Measurements from ENCODE around the gene ASRGL1. TPM values are rescaled to one million over a fixed set of nuclear protein-coding genes. Genes with fewer than 3 reads are reported as not detected.

ASRGL1 gene
- total RNA-seq, 1 donor from 2014 or later, result 9.3 TPM

DNA sequence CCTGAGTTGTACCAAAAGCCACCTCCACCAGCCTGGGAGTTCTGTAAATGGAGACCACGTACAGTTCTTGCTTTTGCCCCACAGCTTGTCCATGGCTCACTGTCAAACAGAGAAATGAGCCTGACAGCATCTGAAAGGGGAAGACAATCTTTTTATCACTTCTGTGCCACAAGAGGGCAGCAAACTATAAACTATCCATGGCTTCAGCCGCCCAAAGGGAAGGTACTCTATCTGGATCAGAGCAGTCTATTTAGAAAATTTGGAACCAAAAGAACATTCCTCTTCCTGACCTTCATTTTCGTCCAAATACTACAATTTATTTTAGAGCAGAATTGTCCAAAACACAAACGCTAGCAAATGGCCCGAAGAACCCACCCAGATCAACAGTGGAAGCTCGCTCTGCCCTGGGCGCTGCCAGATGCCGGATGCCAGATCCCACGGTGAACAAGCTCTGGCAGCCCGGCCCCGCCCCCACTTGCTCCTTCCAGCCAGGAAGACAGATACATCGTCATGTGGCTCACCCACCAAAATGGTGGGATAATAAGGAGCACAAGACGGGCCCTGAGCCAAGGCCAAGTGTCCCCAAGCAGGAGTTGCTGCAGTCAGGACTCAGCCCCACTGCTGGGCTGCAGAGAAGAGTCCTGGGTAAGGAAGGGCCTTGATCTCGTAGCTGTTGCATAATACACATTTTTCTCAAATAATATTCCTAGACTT lies 57.7 kb downstream of the ASRGL1 start:
- Mint-ChIP-seq H3K36me3 (ENCODE audit: low read depth, unreplicated experiment) (no peaks in the 10 kb centered on the region), H3K4me3 (ENCODE audit: unreplicated experiment) (no peak overlapping the region), H3K27me3 (ENCODE audit: unreplicated experiment) (peaks cover 7% of the 10 kb centered on the region), H3K9me3 (ENCODE audit: unreplicated experiment) (no peaks in the 10 kb centered on the region), H3K4me1 (ENCODE audit: unreplicated experiment) (peaks cover 13% of the 10 kb centered on the region), H3K27ac (ENCODE audit: unreplicated experiment) (peak overlapping the region; percentile 20)
- TF ChIP-seq, protein P1, sequence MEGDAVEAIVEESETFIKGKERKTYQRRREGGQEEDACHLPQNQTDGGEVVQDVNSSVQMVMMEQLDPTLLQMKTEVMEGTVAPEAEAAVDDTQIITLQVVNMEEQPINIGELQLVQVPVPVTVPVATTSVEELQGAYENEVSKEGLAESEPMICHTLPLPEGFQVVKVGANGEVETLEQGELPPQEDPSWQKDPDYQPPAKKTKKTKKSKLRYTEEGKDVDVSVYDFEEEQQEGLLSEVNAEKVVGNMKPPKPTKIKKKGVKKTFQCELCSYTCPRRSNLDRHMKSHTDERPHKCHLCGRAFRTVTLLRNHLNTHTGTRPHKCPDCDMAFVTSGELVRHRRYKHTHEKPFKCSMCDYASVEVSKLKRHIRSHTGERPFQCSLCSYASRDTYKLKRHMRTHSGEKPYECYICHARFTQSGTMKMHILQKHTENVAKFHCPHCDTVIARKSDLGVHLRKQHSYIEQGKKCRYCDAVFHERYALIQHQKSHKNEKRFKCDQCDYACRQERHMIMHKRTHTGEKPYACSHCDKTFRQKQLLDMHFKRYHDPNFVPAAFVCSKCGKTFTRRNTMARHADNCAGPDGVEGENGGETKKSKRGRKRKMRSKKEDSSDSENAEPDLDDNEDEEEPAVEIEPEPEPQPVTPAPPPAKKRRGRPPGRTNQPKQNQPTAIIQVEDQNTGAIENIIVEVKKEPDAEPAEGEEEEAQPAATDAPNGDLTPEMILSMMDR (IDR thresholded peaks at IDR 0.05; ENCODE audit: unreplicated experiment), result peak; percentile 77
- DNase-seq (ENCODE audit: low spot score), result peak; percentile 71

DNA sequence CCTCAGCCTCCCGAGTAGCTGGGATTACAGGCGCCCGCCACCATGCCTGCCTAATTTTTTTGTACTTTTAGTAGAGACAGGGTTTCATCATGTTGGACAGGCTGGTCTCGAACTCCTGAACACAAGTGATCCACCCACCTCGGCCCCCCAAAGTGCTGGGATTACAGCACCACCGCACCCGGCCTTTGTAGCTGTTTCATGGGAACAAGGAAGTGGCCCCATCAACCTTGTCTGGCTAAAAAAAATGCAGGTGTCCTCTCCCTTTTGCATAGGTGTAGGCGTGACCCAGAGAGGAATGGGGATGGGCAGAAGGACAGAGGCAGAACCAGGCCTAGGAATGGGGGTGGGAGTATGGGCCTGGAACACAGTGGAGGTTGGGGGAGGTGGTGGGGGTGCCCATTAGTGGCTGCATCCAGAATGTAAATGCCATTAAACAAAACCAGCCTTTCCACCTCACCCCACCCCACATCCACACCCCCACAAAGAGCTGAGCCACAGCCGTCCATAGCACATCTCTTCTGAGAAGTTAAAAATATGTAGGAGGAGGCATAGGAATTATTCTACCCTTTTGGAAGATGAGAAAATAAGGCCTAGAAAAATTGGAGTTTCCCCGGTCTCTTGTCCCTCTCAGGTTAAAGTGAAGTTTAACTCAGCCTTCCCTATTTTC lies 58.8 kb downstream of the ASRGL1 start:
- Mint-ChIP-seq H3K27ac (ENCODE audit: unreplicated experiment) (no peak overlapping the region), H3K27me3 (ENCODE audit: unreplicated experiment) (peaks cover 7% of the 10 kb centered on the region), H3K4me1 (ENCODE audit: unreplicated experiment) (peaks cover 13% of the 10 kb centered on the region), H3K9me3 (ENCODE audit: unreplicated experiment) (no peaks in the 10 kb centered on the region), H3K4me3 (ENCODE audit: unreplicated experiment) (no peak overlapping the region), H3K36me3 (ENCODE audit: low read depth, unreplicated experiment) (no peaks in the 10 kb centered on the region)
- DNase-seq (ENCODE audit: low spot score), result no peak
- TF ChIP-seq, protein P1 (IDR thresholded peaks at IDR 0.05; ENCODE audit: unreplicated experiment), result no peak

DNA sequence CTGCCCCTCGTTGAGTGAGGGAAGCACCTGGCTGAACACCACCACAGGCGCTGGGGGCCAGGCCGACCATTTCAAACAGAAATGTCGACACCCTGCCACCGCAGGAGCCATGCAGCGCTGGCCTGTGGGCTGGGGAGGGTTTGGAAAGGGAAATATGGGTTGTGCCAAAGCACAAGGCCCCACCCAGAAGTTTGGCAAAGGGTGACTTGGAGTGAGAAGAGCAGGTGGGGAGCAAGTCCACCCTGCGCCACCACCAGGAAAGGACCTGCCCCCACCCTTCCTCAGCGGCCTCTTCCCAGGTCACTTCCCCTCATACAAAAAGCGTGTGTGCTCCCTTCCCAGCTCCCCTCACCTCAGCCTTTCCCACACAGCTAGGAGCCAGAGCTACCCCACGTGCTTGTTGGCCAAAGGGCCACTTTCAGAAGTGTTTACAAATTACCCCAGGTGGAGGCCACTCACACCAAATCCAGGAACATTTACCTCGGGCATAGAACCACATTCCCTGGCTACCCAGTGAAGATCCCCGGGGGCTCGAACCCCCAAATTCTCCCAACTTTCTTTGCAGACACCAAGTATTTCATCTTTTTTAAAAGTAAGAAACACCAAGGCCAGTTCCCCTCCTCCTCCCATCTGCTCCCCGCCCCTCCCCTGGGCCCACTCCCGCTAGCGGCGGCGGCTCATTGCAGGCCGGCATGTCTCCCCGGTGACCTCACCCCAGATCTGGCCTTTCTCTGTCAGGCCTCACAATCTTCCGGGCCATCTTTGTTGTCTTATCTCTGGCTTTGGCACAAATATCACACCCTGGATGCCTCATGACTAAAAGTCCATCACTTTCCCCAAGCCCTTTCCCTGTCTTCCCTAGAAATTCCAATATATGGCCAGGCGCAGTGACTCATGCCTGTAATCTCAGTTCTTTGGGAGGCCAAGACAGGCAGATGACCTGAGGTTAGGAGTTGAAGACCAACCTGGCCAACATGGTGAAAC lies 61.1 kb downstream of the ASRGL1 start:
- Mint-ChIP-seq H3K9me3 (ENCODE audit: unreplicated experiment) (no peaks in the 10 kb centered on the region), H3K36me3 (ENCODE audit: low read depth, unreplicated experiment) (no peaks in the 10 kb centered on the region), H3K27ac (ENCODE audit: unreplicated experiment) (no peak overlapping the region), H3K27me3 (ENCODE audit: unreplicated experiment) (peaks cover 7% of the 10 kb centered on the region), H3K4me3 (ENCODE audit: unreplicated experiment) (no peak overlapping the region), H3K4me1 (ENCODE audit: unreplicated experiment) (peaks cover 13% of the 10 kb centered on the region)
- TF ChIP-seq, protein P1 (IDR thresholded peaks at IDR 0.05; ENCODE audit: unreplicated experiment), result no peak
- DNase-seq (ENCODE audit: low spot score), result no peak

DNA sequence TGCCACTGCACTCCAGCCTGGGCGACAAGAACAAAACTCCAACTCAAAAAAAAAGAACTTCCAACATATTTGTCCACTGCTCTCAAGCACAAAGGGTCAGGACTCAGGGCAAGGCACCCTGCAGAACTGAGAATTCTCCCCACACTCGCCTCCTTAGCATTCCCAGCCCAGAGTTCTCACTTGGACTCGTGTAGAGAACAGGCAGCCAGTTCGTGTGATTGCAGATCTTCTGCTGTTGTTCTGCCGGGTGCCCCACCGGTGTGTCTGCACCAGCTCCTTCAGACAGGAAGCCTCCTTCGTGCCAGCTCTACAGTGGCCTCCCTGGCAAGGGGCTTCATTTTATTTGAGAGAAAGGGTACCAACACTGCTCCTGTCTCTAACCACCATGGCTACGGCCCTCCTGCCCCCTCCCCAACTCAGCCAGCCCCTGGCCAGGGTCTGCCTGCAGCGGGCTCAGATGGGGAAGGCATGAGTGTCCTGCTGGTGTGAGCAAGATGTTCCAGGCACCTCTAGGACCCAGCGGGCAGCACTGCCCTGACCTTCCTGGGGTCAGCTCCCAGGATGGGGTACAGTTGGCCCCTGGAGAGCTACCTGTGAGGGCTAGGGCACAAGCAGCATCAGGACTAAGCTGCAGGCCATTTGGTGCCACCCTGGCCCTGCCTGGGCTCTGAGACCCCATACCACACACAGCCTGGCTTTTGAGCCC lies 62.1 kb downstream of the ASRGL1 start:
- Mint-ChIP-seq H3K4me3 (ENCODE audit: unreplicated experiment) (no peak overlapping the region), H3K9me3 (ENCODE audit: unreplicated experiment) (no peaks in the 10 kb centered on the region), H3K36me3 (ENCODE audit: low read depth, unreplicated experiment) (peaks cover 4% of the 10 kb centered on the region), H3K4me1 (ENCODE audit: unreplicated experiment) (peaks cover 13% of the 10 kb centered on the region), H3K27ac (ENCODE audit: unreplicated experiment) (no peak overlapping the region), H3K27me3 (ENCODE audit: unreplicated experiment) (peaks cover 10% of the 10 kb centered on the region)
- DNase-seq (ENCODE audit: low spot score), result no peak
- TF ChIP-seq, protein P1 (IDR thresholded peaks at IDR 0.05; ENCODE audit: unreplicated experiment), result no peak

All from endothelial cell (in vitro differentiated cells).